GM19467 (cell line): ENCODE data around the gene CMTR1.
"Not testable (repeated sequence)": the region's sequence is repeated elsewhere in the genome, so short reads cannot be mapped to it uniquely, and the experiment has no call there.

Experiments used
- ATAC-seq: cut with Tn5 transposase; IDR thresholded peaks from one replicate; pipeline ENCODE4 v1.9.1; 2021; ENCODE audit warnings: mild to moderate bottlenecking, moderate library complexity; ENCODE audit not compliant: unreplicated experiment

Gene CMTR1

GRCh38 chr6:37491171-37491829 is 58.3 kb downstream of the CMTR1 start:
- ATAC-seq, result no peak

- no peak for ATAC-seq
These were observed 58.8 kb downstream of the CMTR1 start for GRCh38 chr6:37491830-37492208.

- ATAC-seq, result no peak
These were observed 59.4 kb downstream of the CMTR1 start for GRCh38 chr6:37492236-37492972.

GRCh38 chr6:37492991-37493660 is 60.1 kb downstream of the CMTR1 start:
- no peak for ATAC-seq

GRCh38 chr6:37493661-37493995 is 60.6 kb downstream of the CMTR1 start:
- no peak for ATAC-seq

- no peak for ATAC-seq
These were observed 62.4 kb downstream of the CMTR1 start for GRCh38 chr6:37495244-37495934.

GRCh38 chr6:37496951-37497885 is 64.2 kb downstream of the CMTR1 start:
- ATAC-seq, result no peak

GRCh38 chr6:37499433-37500293 is 66.6 kb downstream of the CMTR1 start, which contains the start of gene CCDC167:
CCDC167 (minus strand) TSS chr6:37499893; CDS start chr6:37499863, 30 bp downstream.
- peak; percentile 88 for ATAC-seq

- ATAC-seq, result no peak
These were observed 67.2 kb downstream of the CMTR1 start for GRCh38 chr6:37500294-37500608.

- ATAC-seq, result not testable (repeated sequence)
These were observed 67.9 kb downstream of the CMTR1 start for GRCh38 chr6:37500904-37501303.

- no peak for ATAC-seq
These were observed 68.8 kb downstream of the CMTR1 start for GRCh38 chr6:37501632-37502491.

- no peak for ATAC-seq
These were observed 69.8 kb downstream of the CMTR1 start for GRCh38 chr6:37502703-37503291.

GRCh38 chr6:37503309-37503965 is 70.4 kb downstream of the CMTR1 start:
- ATAC-seq, result no peak

GRCh38 chr6:37504024-37504423 is 71.0 kb downstream of the CMTR1 start:
- ATAC-seq, result no peak

- no peak for ATAC-seq
These were observed 73.5 kb downstream of the CMTR1 start for GRCh38 chr6:37506479-37506878.

GRCh38 chr6:37507077-37507476 is 74.1 kb downstream of the CMTR1 start:
- ATAC-seq, result no peak

- ATAC-seq, result no peak
These were observed 74.8 kb downstream of the CMTR1 start for GRCh38 chr6:37507690-37508421.
